GM18951 (cell line): ENCODE results near the gene PWP1.
A peak's percentile ranks its signal among the peaks of the same experiment; 100 is the strongest.

ENCODE experiments used
- POLR2A ChIP-seq: IDR thresholded peaks from 4 replicates; pipeline ENCODE4 v1.6.1; 2011; ENCODE audit warnings: mild to moderate bottlenecking; ENCODE audit not compliant: insufficient read length, insufficient read depth; ENCODE audit errors: extremely low read depth
- in situ Hi-C: fragments of 300-500 bp; cut with MboI; formaldehyde crosslinking; loops from one replicate; pipeline ENCODE4 v1.12.0; 2022; ENCODE audit warnings: low sequenced_read_pairs, mixed read lengths, inconsistent platforms; ENCODE audit not compliant: unreplicated experiment

Gene PWP1

GRCh38 chr12:107734139-107734538 is 48.5 kb downstream of the PWP1 start:
- in situ Hi-C loops: no loop called here
- TF ChIP-seq POLR2A: no peak

GRCh38 chr12:107735763-107736162 is 50.2 kb downstream of the PWP1 start:
- in situ Hi-C loops: no loop called here
- TF ChIP-seq POLR2A: no peak

GRCh38 chr12:107736914-107737313 is 51.3 kb downstream of the PWP1 start:
- in situ Hi-C loops: no loop called here

GRCh38 chr12:107748472-107748871 is 62.9 kb downstream of the PWP1 start:
- no peak for TF ChIP-seq POLR2A
- in situ Hi-C loops: no loop called here

More at GRCh38 chr12:107736914-107737313, 51.3 kb downstream of the PWP1 start:
- no peak for TF ChIP-seq POLR2A

GRCh38 chr12:107749083-107749482 is 63.5 kb downstream of the PWP1 start:
- in situ Hi-C loops: no loop called here
- TF ChIP-seq POLR2A: no peak

GRCh38 chr12:107759410-107759809 is 73.8 kb downstream of the PWP1 start:
- in situ Hi-C loops: loop anchor here (10.0 kb wide), 1 partner anchor 125 kb away; no protein-coding TSS in a partner anchor
- no peak for TF ChIP-seq POLR2A

- TF ChIP-seq POLR2A: no peak
- in situ Hi-C loops: no loop called here
These were observed 74.7 kb downstream of the PWP1 start for GRCh38 chr12:107760207-107760808.

GRCh38 chr12:107760809-107761501 is 75.4 kb downstream of the PWP1 start, which contains the start of gene PRDM4:
Gene PRDM4 (minus strand): TSS chr12:107761137. CDS start chr12:107760515, 622 bp downstream.
- TF ChIP-seq POLR2A: peak; percentile 93
- in situ Hi-C loops: no loop called here

GRCh38 chr12:107761502-107761904 is 75.9 kb downstream of the PWP1 start:
- in situ Hi-C loops: no loop called here
- TF ChIP-seq POLR2A: no peak
